Activated CD8-positive, alpha-beta T cell treated with anti-CD3 and anti-CD28 coated beads, Interleukin-2, amount 10 ng/mL, durations not matched to agents 7 days and 5 days (primary cell): ENCODE measurements around the gene CSNK1E. TPM values are rescaled to one million over a fixed set of nuclear protein-coding genes. Genes with fewer than 3 reads are reported as not detected.

Source experiments
- ATAC-seq: fragments of 150-1000 bp; cut with Tn5 transposase; one replicate; pipeline ENCODE4 v1.10.0; 2021; ENCODE audit warnings: moderate library complexity
- CTCF ChIA-PET: fragments of 350-600 bp; sonication (Branson Sonifier 250); formaldehyde crosslinking; loops from one replicate; lab custom pipeline; 2021; ENCODE audit warnings: antibody characterized with exemption; lab: Charles Lee
- POLR2A ChIA-PET: fragments of 350-600 bp; sonication (Branson Sonifier 250); formaldehyde crosslinking; loops from one replicate; lab custom pipeline; 2021; ENCODE audit warnings: antibody characterized with exemption; lab: Charles Lee
- DNase-seq: peaks from one replicate; pipeline ENCODE4 v3.0.0-alpha.2; 2020
- H3K27ac Mint-ChIP-seq: one replicate; pipeline ENCODE4 v1.8.0; 2021; ENCODE audit warnings: mild to moderate bottlenecking, mixed read lengths
- H3K27me3 Mint-ChIP-seq: one replicate; pipeline ENCODE4 v1.8.0; 2021; ENCODE audit warnings: low read depth, mixed read lengths
- H3K36me3 Mint-ChIP-seq: one replicate; pipeline ENCODE4 v1.8.0; 2021; ENCODE audit warnings: low read depth, mixed read lengths
- H3K4me1 Mint-ChIP-seq: one replicate; pipeline ENCODE4 v1.8.0; 2021; ENCODE audit warnings: low read depth, mixed read lengths
- H3K4me3 Mint-ChIP-seq: one replicate; pipeline ENCODE4 v1.8.0; 2021; ENCODE audit warnings: mild to moderate bottlenecking, mixed read lengths
- H3K9me3 Mint-ChIP-seq: one replicate; pipeline ENCODE4 v1.8.0; 2022; ENCODE audit warnings: mixed read lengths; ENCODE audit not compliant: insufficient read depth
- total RNA-seq, 2 experiments: library from RNA; stranded (reverse); gene quantifications; one replicate each; pipeline ENCODE4 v1.2.3, GENCODE V29; 2021

Gene CSNK1E
- total RNA-seq, 2 experiments from 2014 or later = 74.7 to 82.9 TPM

DNA sequence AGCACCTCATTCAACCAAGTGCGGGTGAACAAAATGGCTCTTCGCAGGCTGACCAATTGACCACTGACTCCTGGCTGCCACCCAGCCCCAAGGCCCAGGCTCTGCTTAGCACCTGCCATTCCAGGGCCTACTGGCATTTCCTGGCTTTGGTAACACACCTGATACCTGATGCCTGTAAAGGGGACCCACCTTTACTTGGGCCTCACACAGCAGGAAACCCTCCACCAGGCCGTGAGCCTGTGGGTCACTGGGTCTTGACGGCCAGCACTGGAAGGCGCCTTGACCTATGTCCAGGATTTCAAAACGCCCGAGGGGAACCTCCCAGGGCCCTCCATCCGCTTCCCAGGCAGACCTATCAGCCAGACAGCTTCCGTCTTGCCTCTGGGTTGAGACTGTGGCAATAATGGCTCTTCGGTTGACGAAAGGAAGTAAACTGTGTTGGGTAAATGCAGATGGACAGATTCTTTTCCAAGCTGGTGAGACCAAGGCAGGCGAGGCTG lies 27.6 kb downstream of the CSNK1E start:
- CTCF ChIA-PET = no interaction called here
- POLR2A ChIA-PET = no interaction called here
- H3K27ac Mint-ChIP-seq = no peak overlapping the region

DNA sequence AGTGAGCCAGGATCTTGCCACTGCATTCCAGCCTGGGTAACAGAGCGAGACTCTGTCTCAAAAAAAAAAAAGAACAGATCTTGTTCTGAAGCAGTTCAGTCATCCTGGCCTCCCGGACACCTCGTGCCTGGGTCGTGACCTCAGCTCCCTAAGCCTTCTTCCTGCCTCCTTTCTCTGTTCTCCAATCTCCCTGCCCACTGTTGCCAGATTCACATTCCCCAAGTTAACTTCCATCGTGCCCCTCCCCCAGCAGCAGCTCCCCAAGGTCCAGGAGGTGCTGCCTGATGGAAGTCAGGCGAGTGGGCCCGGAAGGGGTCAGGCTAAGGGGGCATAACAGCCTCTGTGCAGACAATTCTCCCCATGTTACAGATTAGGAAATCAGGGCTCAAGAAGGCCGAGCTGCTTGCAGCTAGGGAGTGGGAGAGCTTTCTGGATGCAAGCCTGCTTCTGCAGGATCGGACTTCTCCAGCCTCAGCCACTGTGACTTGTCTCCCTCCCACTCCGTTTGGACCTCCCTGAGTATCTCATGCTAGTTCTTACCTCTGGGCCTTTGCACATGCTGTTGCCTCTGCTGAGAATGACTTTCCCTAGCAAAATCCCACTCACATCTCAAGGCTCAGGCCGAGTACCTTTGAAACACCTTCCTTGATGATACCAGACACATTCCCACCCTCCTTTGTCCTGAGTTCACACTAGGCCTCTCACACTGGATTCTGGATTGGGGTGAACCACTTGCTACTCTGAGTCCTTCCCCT lies 30.1 kb downstream of the CSNK1E start:
- no peak overlapping the region for H3K4me3 Mint-ChIP-seq
- H3K4me1 Mint-ChIP-seq = no peaks in the 10 kb centered on the region
- H3K27me3 Mint-ChIP-seq = no peaks in the 10 kb centered on the region
- H3K36me3 Mint-ChIP-seq = peaks cover 6% of the 10 kb centered on the region
- H3K27ac Mint-ChIP-seq = no peak overlapping the region
- no peaks in the 10 kb centered on the region for H3K9me3 Mint-ChIP-seq
- ATAC-seq (no peak), DNase-seq (no peak)
- ChIA-PET POLR2A (interaction anchor here (0.6 to 0.9 kb wide), 2 partner anchors 18 to 187 kb away, joined by 3 to 4 read pairs; no protein-coding TSS in a partner anchor), CTCF (no interaction called here)

More for the DNA sequence above, 27.6 kb downstream of the CSNK1E start:
- Mint-ChIP-seq H3K27me3 (no peaks in the 10 kb centered on the region), H3K9me3 (no peaks in the 10 kb centered on the region), H3K4me3 (no peak overlapping the region), H3K4me1 (no peaks in the 10 kb centered on the region), H3K36me3 (peaks cover 10% of the 10 kb centered on the region)
- ATAC-seq = no peak
- no peak for DNase-seq

DNA sequence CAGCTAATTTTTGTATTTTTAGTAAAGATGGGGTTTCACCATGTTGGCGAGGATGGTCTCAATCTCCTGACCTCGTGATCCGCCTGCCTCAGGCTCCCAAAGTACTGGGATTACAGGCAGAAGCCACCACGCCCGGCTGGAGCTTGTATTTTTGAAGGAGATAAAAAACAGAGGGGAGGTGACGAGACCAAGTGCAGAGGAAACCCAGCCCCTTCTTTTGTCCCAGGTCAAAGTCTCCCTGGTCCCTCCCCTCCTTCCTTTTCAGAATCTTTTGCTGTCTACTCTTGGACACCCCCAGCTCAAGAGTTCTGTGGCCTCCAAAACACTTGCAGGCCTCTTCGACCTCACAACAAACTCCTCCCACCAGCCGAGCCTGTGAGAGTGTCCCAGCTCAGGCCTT lies 32.2 kb downstream of the CSNK1E start:
- ChIA-PET CTCF (interaction anchor here (2.2 kb wide), 1 partner anchor 233 kb away, joined by 7 read pairs; no protein-coding TSS in a partner anchor), POLR2A (no interaction called here)
- Mint-ChIP-seq H3K9me3 (no peaks in the 10 kb centered on the region), H3K4me1 (no peaks in the 10 kb centered on the region), H3K36me3 (peaks cover 2% of the 10 kb centered on the region), H3K4me3 (no peak overlapping the region), H3K27ac (no peak overlapping the region), H3K27me3 (no peaks in the 10 kb centered on the region)
- ATAC-seq (no peak), DNase-seq (no peak)

DNA sequence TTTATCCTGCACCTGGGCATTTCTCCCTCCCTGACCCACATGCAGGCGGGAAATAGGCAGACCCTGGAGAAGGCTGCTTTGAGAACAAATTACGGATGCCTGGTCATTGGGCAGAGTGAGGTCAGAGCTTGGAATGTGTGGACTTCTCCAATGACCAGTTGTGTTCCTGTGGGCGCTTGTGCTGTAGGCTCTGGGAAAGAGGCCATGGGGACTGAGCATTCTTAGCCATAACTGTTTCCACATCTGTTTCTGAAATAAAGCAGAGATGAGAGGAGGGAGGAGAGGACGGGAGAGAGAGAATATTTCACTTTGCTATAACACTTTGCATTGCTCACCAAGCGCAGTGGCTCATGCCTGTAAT lies 33.2 kb downstream of the CSNK1E start:
- H3K4me1 Mint-ChIP-seq = no peaks in the 10 kb centered on the region
- no peaks in the 10 kb centered on the region for H3K27me3 Mint-ChIP-seq
- H3K27ac Mint-ChIP-seq = no peak overlapping the region
- CTCF ChIA-PET = interaction anchor here (2.2 kb wide), 1 partner anchor 232 kb away, joined by 7 read pairs; no protein-coding TSS in a partner anchor
- H3K9me3 Mint-ChIP-seq = no peaks in the 10 kb centered on the region
- POLR2A ChIA-PET = no interaction called here
- H3K36me3 Mint-ChIP-seq = no peaks in the 10 kb centered on the region
- ATAC-seq = no peak
- H3K4me3 Mint-ChIP-seq = no peak overlapping the region
- DNase-seq = no peak

DNA sequence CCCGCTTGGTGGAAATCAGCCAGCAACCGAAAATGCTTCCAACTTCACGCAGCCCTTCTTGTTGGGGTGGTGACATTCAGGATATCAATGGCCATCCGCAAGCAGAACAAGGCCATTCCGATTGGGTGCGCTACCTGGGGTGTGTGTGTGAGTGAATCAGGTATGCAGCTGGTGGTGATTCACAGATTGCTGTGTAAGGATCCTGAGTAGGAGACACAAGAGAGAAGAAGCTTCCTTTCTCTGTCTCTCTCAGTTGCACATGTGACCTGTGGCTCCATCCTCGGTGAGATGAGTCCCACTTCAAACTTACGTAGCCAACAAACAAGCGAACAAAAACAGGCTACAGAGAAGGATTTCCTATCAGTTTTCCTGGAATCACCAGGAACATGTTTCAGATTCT lies 34.8 kb downstream of the CSNK1E start:
- H3K36me3 Mint-ChIP-seq = no peaks in the 10 kb centered on the region
- no peaks in the 10 kb centered on the region for H3K27me3 Mint-ChIP-seq
- ChIA-PET CTCF (no interaction called here), POLR2A (no interaction called here)
- no peak overlapping the region for H3K27ac Mint-ChIP-seq
- DNase-seq = no peak
- no peaks in the 10 kb centered on the region for H3K9me3 Mint-ChIP-seq
- no peak for ATAC-seq
- H3K4me1 Mint-ChIP-seq = no peaks in the 10 kb centered on the region
- no peak overlapping the region for H3K4me3 Mint-ChIP-seq

DNA sequence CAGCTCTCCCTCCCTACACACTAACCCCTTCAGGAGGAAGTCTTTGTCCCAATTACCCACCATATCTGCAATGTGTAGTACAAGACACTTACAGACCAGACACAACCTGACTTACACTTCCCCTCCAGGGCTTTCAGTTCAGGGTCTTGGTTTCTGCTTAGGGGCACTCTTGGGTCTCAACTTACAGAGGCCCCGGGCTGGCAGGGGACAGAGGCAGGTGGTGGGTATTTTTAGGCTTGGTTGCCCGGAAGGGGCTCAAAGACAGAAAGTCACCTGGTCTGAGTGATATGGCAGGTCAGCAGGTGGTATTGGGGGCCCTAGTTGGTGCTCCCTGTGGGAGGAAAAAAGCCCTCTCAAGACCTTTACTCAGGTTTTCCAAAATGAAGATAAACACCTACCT lies 41.1 kb downstream of the CSNK1E start:
- peaks cover 8% of the 10 kb centered on the region for H3K27me3 Mint-ChIP-seq
- DNase-seq = no peak
- H3K36me3 Mint-ChIP-seq = no peaks in the 10 kb centered on the region
- no peak overlapping the region for H3K27ac Mint-ChIP-seq
- peaks cover 17% of the 10 kb centered on the region for H3K4me1 Mint-ChIP-seq
- no peak overlapping the region for H3K4me3 Mint-ChIP-seq
- no peak for ATAC-seq
- POLR2A ChIA-PET = no interaction called here
- no peaks in the 10 kb centered on the region for H3K9me3 Mint-ChIP-seq
- CTCF ChIA-PET = interaction anchor here (0.6 kb wide), 1 partner anchor 459 kb away, joined by 3 read pairs; no protein-coding TSS in a partner anchor

DNA sequence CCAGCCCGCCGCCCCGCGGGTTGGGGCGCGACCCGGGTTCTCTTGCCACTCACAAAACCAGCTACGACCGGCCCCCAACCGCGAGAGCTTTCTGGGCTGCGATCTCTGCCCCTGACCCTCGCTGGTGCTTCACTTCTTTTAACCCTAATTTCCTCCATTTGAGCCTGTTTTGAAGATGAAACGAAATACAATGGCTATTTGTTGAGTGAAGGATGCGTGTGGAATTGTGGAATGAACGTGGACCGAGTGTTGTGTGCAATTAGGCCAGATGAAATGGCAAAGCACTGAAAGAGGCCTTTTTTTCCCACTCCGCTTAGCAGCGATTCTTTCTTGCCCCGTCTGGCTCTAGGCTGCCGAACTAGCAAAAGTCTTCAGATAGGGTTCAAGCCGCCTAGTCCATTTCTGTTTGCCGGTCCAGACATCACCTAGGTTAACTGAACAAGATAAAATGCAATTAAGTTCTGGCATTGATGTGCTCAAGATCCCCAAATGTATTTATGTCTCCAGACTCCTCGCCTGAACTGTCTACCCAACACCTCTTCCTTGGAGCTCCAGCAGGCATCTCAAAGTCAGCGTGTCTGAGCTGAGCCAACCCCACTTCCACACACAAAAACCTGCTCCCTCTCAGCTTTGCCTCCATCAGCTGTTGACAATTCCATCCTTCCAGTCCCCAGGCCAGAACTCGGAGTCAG lies 44.0 kb downstream of the CSNK1E start:
- ATAC-seq = no peak
- Mint-ChIP-seq H3K4me1 (peaks cover 33% of the 10 kb centered on the region), H3K27ac (peak overlapping the region; percentile 88), H3K4me3 (peak overlapping the region; percentile 75), H3K9me3 (no peaks in the 10 kb centered on the region), H3K36me3 (no peaks in the 10 kb centered on the region), H3K27me3 (peaks cover 8% of the 10 kb centered on the region)
- DNase-seq = no peak
- ChIA-PET POLR2A (interaction anchor here (1.2 kb wide), 1 partner anchor 45 kb away, joined by 3 read pairs; no protein-coding TSS in a partner anchor), CTCF (no interaction called here)

DNA sequence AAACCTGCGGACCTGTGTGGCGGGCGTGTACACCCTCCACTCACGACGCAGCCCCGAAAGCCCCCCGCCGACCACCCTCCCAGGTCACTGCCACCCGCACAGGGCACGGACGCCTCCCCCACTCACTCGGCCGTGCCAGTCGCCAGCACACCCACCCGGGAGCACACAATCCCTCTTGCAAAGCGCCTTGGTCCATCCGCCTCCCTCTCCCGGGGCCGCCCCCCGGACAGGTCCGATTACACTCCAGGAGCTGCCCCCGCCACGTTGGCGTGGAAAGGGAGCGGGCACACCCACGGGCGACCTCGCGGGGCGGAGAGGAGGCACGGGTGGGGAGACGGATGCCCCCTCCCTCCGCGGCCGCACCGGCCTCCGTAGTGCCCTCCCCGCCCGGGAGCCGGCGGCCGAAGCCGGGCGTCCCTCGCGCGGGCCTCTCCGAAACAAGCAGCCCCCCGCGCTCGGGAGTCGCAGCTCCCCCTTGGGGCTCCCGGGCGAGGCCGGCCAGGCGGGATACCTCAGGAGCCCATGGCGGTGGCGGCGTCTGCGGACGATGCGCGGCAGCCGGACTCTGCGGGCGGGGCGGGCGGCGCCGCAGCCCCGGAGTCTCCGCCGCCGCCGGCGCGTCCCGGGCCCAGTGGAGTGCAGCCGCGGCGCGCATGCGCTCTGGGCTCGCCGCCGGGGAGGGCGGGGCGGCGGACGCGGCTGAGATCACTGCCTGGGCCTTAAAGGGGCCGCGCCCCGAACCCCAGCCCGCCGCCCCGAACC lies 44.7 kb downstream of the CSNK1E start, which contains the start of gene TMEM184B:
TMEM184B (minus strand) TSS at position 638 of the 762 bp plus-strand sequence. CDS start 25,049 bp downstream, outside the sequence.
- POLR2A ChIA-PET = interaction anchor here (1.2 kb wide), 1 partner anchor 45 kb away, joined by 3 read pairs; no protein-coding TSS in a partner anchor
- DNase-seq (peak; percentile 82), ATAC-seq (peak; percentile 98)
- Mint-ChIP-seq H3K27me3 (peaks cover 8% of the 10 kb centered on the region), H3K27ac (peak within 1 kb of the TSS; percentile 88), H3K4me3 (peak within 1 kb of the TSS; percentile 75), H3K36me3 (peaks cover 2% of the 10 kb centered on the region), H3K9me3 (no peaks in the 10 kb centered on the region), H3K4me1 (peaks cover 38% of the 10 kb centered on the region)
- CTCF ChIA-PET = interaction anchor here (1.2 to 1.9 kb wide), 2 partner anchors 70 to 221 kb away, joined by 3 to 7 read pairs; partner anchors contain the start of gene MAFF

DNA sequence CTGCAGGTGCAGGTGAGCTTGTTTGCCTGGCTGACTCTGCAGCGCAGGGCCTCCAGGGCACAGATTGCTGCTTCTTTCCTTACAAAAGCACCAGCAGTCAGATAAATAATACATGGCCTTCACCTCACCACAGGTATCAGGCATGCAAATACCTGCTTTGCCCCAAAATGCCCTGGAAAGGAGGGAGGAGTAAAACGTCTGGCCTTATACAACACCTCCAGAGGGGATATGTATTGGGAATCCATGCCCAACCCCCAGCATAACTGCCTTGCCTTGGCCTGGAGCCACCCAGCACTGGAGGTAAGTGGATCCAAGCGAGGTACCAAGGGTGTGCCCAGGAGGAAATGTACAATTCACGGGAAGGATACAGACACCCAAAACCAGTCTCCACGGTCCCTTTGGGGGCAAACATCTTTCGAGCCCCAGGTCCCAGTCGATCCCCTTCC lies 45.3 kb downstream of the CSNK1E start:
- DNase-seq (no peak), ATAC-seq (peak; percentile 3)
- Mint-ChIP-seq H3K4me1 (peaks cover 44% of the 10 kb centered on the region), H3K27me3 (peaks cover 5% of the 10 kb centered on the region), H3K36me3 (peaks cover 2% of the 10 kb centered on the region), H3K9me3 (no peaks in the 10 kb centered on the region), H3K27ac (peak overlapping the region; percentile 41), H3K4me3 (peak overlapping the region; percentile 74)
- ChIA-PET POLR2A (no interaction called here), CTCF (interaction anchor here (1.2 to 1.9 kb wide), 2 partner anchors 69 to 220 kb away, joined by 3 to 7 read pairs; partner anchors contain the start of gene MAFF)

DNA sequence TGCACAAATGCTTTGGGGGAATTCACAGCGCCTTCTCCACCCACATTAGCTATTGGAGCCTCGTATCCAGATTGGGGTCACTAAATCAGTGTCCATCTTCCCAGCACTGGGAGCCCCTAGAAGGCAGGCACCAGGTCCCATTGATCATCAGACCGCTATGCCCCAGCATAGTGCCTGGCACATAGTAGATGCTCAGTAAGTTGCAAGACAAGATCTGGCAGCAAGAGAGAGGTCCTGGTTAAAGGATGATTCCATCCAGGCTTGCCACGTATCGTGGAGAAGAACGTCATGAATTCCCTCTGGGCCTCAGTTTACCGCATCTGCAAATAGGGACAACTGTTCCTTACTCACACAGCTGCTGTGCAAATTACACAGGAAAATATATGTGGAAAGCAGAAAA lies 46.1 kb downstream of the CSNK1E start:
- Mint-ChIP-seq H3K36me3 (peaks cover 2% of the 10 kb centered on the region), H3K4me1 (peaks cover 52% of the 10 kb centered on the region), H3K27ac (no peak overlapping the region), H3K9me3 (no peaks in the 10 kb centered on the region), H3K27me3 (peaks cover 5% of the 10 kb centered on the region), H3K4me3 (peak overlapping the region; percentile 74)
- ChIA-PET CTCF (interaction anchor here (1.2 to 1.9 kb wide), 3 partner anchors 9 to 219 kb away, joined by 3 to 7 read pairs (median 3); partner anchors contain the start of gene MAFF), POLR2A (no interaction called here)
- ATAC-seq (no peak), DNase-seq (no peak)
